Ramos (cell line): ENCODE data around the gene PIGZ.

ENCODE experiments used
- in situ Hi-C: fragments of 300-500 bp; cut with MboI; formaldehyde crosslinking; loops from one replicate; pipeline ENCODE4 v1.14.3; 2022; ENCODE audit warnings: low sequenced_read_pairs; ENCODE audit not compliant: unreplicated experiment

PIGZ gene

GRCh38 chr3:196985954-196986885 is 17.6 kb upstream of the PIGZ start:
- in situ Hi-C loops: no loop called here

GRCh38 chr3:196985298-196985697 is 16.7 kb upstream of the PIGZ start:
- in situ Hi-C loops: no loop called here

GRCh38 chr3:196983186-196983585 is 14.6 kb upstream of the PIGZ start:
- in situ Hi-C loops: no loop called here

GRCh38 chr3:196981657-196982056 is 13.0 kb upstream of the PIGZ start:
- in situ Hi-C loops: no loop called here

GRCh38 chr3:196979545-196979944 is 10.9 kb upstream of the PIGZ start:
- in situ Hi-C loops: no loop called here

GRCh38 chr3:196976941-196977340 is 8.3 kb upstream of the PIGZ start:
- in situ Hi-C loops: no loop called here

- in situ Hi-C loops: no loop called here
Measured at GRCh38 chr3:196975349-196975748, 6.7 kb upstream of the PIGZ start.

GRCh38 chr3:196974661-196975060 is 6.0 kb upstream of the PIGZ start:
- in situ Hi-C loops: loop anchor here (5.0 kb wide), 1 partner anchor 367 kb away; no protein-coding TSS in a partner anchor

- in situ Hi-C loops: loop anchor here (5.0 kb wide), 1 partner anchor 364 kb away; no protein-coding TSS in a partner anchor
Measured at GRCh38 chr3:196971094-196971698, 2.6 kb upstream of the PIGZ start.

GRCh38 chr3:196970547-196971093 is 2.0 kb upstream of the PIGZ start:
- in situ Hi-C loops: loop anchor here (5.0 kb wide), 1 partner anchor 363 kb away; no protein-coding TSS in a partner anchor

GRCh38 chr3:196969660-196970546 is 1.3 kb upstream of the PIGZ start:
- in situ Hi-C loops: loop anchor here (5.0 kb wide), 1 partner anchor 363 kb away; no protein-coding TSS in a partner anchor

GRCh38 chr3:196969134-196969659 is 564 bp upstream of the PIGZ start:
- in situ Hi-C loops: no loop called here

- in situ Hi-C loops: no loop called here
Measured at GRCh38 chr3:196967412-196968232, 1.0 kb downstream of the PIGZ start.

GRCh38 chr3:196966526-196967401 is 1.9 kb downstream of the PIGZ start:
- in situ Hi-C loops: no loop called here

GRCh38 chr3:196965804-196966173 is 2.8 kb downstream of the PIGZ start:
- in situ Hi-C loops: no loop called here

- in situ Hi-C loops: no loop called here
Measured at GRCh38 chr3:196965112-196965803, 3.4 kb downstream of the PIGZ start.

- in situ Hi-C loops: loop anchor here (5.0 kb wide), 1 partner anchor 121 kb away; no protein-coding TSS in a partner anchor
Measured at GRCh38 chr3:196963631-196963953, 5.0 kb downstream of the PIGZ start.
